H54 (cell line): ENCODE measurements around the gene PSMD1.
"Not testable (repeated sequence)": the region's sequence is repeated elsewhere in the genome, so short reads cannot be mapped to it uniquely, and the experiment has no call there.

ENCODE experiments used
- DNase-seq: peaks from one replicate; pipeline ENCODE4 v3.0.0; 2011; ENCODE audit warnings: low spot score, mixed read lengths; ENCODE audit not compliant: insufficient read length
- FAIRE-seq: peaks from 3 replicates; lab custom pipeline; 2011; peaks lifted over from hg19 to GRCh38; lab: Jason Lieb, UNC
- POLR2A ChIP-seq: IDR thresholded peaks from 2 replicates; pipeline ENCODE4 v1.6.1; 2011; ENCODE audit warnings: low read depth, mild to moderate bottlenecking, low read length

Gene PSMD1

GRCh38 chr2:231099918-231100317 is 43.3 kb downstream of the PSMD1 start:
- no peak for FAIRE-seq
- no peak for DNase-seq
- no peak for TF ChIP-seq POLR2A

DNA sequence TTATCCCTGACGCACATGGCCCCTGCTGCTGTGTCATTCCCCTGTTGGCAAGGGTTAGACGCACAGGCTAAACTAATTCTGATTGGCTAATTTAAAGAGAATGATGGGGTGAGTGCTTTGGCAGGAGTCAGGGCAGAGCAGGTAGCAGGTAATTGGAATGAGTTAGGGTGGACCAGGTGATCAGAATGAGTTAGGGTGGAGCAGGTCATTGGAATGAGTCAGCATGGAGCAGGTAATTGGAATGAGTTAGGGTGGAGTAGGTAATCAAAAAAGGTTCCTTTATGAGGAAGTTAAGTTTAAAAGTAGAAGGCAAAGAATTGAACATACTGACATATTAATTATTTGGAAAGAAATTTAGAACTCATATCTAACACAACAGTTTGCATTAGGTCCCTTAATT is 43.7 kb downstream of the PSMD1 start:
- not testable (repeated sequence) for DNase-seq, FAIRE-seq

GRCh38 chr2:231100990-231101389 is 44.3 kb downstream of the PSMD1 start:
- DNase-seq: no peak
- FAIRE-seq: no peak
- no peak for TF ChIP-seq POLR2A

DNA sequence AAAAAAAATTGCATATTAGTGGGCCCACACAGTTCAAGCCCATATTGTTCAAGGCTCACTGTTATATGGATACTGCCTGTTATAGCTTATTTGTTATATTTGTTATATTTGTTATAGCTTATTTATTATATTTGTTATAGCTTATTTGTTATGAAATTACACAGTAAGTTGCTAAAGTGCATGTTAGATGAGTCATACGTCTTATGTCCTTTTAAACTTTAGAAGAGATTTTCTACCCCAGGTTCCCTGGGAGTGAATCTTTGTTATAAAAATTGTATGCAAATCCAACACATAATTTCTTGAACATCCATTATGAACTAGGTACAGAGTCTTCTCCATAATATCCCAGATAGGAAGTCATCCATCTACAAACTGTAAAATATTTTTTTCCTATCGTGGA is 46.1 kb downstream of the PSMD1 start:
- FAIRE-seq (no peak), DNase-seq (no peak)
- TF ChIP-seq POLR2A: no peak

GRCh38 chr2:231104115-231104713 is 47.5 kb downstream of the PSMD1 start:
- no peak for TF ChIP-seq POLR2A
- peak; percentile 14 for DNase-seq
- peak; percentile 78 for FAIRE-seq

GRCh38 chr2:231110551-231110950 is 53.9 kb downstream of the PSMD1 start:
- no peak for TF ChIP-seq POLR2A
- FAIRE-seq: peak; percentile 45
- no peak for DNase-seq

- DNase-seq (no peak), FAIRE-seq (peak; percentile 90)
- no peak for TF ChIP-seq POLR2A
These were observed 55.3 kb downstream of the PSMD1 start for GRCh38 chr2:231111987-231112386.

DNA sequence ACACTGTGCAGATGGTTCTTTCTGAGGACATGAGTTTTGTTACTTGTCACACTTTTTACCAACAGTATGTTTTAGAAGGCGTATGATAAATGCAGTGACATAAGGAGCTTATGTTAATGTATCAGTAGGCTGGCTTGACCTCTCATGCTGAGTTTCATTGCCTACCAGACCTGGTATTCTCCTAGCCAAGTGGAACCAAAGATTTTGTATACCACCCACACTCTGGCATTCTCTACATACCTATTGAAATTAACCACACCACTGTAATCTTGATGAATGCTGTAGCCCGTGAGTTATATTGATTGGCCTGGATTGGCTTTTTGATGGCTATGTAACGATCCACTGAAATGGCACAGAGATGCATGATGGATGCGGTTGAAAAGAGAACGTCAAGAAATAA is 56.8 kb downstream of the PSMD1 start:
- no peak for TF ChIP-seq POLR2A
- DNase-seq: no peak
- peak; percentile 38 for FAIRE-seq

DNA sequence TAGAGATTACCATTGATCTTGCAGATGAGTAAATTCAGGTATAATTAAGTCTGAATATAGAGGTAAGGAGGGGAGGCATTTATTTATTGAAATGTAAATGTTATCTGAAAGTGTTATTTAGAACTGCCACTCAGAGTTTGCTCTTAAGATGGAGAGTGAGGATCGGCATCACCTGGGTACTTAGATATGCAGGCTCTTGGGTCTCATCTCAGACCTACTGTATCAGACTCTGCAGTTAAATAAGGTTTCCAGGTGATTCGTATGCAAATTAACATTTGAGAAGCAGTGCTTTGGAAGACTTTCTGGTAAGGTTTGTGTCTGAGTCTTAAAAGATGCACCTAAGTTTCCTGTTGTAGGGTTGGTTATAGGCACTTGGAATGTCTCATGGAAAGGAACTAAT is 59.0 kb downstream of the PSMD1 start:
- TF ChIP-seq POLR2A: no peak
- DNase-seq: no peak
- FAIRE-seq: peak; percentile 73

DNA sequence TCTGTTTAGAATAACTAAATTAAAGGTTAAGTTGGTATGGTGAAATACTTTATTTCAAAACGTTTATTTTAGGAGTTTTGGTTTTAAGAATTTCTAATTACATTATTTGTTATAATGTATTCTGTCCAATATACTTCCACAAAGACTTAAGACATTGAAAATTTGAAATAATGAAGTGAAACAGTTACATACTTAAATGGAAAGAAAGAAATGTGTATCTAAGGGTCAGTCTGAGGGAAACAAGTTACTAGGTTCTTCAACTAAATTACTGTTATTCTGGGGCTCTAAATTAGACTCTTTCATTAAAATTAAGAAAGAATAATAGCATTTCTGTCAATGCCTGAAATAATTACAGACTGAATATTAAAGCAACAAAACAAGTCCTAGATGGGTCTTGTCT is 60.5 kb downstream of the PSMD1 start:
- FAIRE-seq (no peak), DNase-seq (no peak)
- no peak for TF ChIP-seq POLR2A

DNA sequence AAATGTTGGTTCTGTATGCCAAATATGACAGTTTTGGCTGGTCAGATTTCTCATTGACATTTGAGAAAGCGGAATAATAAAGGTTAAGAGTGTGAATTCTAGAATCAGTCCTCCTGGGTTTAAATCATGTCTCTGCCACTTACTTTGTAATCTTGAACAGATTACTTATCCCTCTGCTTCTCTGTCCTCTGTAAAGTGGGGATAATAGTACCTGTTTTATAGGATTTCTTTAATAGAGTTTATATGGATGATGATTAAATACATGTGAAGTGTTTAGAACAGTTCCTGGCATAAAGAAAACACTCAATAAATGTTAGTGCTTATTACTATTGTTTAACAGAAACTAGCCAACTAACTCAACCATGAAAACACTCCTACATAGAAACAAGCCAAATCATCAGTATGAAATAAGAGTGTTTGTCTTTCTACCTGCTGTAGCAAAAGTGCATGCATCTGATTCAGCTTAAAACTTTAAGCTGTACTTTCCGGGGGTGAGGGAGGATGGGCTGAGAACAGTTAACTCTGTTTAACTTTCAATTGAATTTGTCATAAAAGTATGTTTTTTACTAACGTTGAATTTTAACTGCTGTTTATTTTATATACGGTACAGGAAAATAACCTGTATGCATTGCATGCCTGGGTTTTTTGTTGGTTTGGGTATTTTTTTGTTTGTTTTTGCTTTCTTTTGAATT is 61.4 kb downstream of the PSMD1 start:
- FAIRE-seq (peak; percentile 64), DNase-seq (no peak)
- no peak for TF ChIP-seq POLR2A

GRCh38 chr2:231118614-231118942 is 61.9 kb downstream of the PSMD1 start:
- FAIRE-seq: no peak
- TF ChIP-seq POLR2A: no peak
- no peak for DNase-seq

- no peak for DNase-seq
- TF ChIP-seq POLR2A: no peak
- FAIRE-seq: peak; percentile 77
These were observed 66.8 kb downstream of the PSMD1 start for GRCh38 chr2:231123362-231123898.

DNA sequence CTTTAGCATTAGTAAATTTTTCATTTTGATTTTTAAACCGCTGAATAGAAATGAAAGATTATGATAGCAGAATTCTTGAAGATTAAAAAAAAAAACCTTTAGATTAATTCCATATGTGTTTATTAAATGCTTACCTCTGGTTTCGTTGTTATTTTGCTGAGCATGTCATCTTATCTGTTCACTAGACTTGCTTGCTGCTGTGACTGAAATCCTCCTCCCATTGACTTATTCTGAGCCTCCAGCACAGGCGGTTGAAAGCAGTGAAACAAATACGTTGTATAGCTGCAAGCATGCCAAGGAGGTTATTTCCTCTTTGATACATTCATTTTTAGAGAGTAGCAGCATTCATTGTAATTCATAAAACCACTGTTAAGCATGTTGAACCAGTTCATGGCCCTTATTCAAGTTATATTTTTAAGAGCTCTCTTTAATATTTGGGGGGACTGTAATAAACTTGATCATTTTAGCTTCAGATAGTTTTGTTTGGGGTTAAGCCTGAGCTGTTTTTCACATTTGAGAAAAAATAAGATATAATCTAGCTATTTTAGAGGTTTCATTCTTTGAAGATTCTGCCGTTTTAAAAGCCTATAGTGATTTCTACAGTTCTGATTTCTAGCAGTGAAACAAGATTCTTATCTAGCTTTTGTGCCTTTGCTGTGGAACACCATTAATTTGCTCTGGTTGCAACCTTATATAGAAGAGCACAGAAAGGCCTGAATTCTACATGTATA is 68.3 kb downstream of the PSMD1 start, which contains the start of gene HTR2B:
Gene HTR2B (minus strand): TSS at position 205 of the 731 bp plus-strand sequence. CDS start 1,278 bp downstream, outside the sequence.
- no peak for FAIRE-seq
- DNase-seq: no peak
- TF ChIP-seq POLR2A: no peak
